Panc1 (cell line): ENCODE data around the gene JADE1. TPM values are rescaled to one million over a fixed set of nuclear protein-coding genes. Genes with fewer than 3 reads are reported as not detected.

Experiments used
- ATAC-seq: fragments of 200-7000 bp; cut with Tn5 transposase; 2 replicates; pipeline ENCODE4 v1.9.1; 2020; ENCODE audit warnings: mild to moderate bottlenecking, moderate library complexity
- BruUV-seq: library from RNA; stranded (reverse); fragments of 400-500 nt; replicated peaks from 2 replicates; lab custom pipeline; 2021; lab: Mats Ljungman, UMichigan
- CTCF ChIA-PET: fragments of 300-600 bp; sonication (Branson Sonifier 250); formaldehyde crosslinking; loops from one replicate; lab custom pipeline; 2022; ENCODE audit warnings: antibody characterized with exemption; lab: Charles Lee
- POLR2A ChIA-PET: fragments of 300-600 bp; sonication (Branson Sonifier 250); formaldehyde crosslinking; loops from one replicate; lab custom pipeline; 2022; ENCODE audit warnings: antibody characterized with exemption; lab: Charles Lee
- DNase-seq: peaks from one replicate; pipeline ENCODE4 v3.0.0-alpha.2; 2010; ENCODE audit warnings: low read depth, low spot score
- H3K27ac ChIP-seq: 2 replicates; pipeline ENCODE4 v1.5.1; 2011; ENCODE audit warnings: mild to moderate bottlenecking, low read length, inconsistent platforms
- H3K27me3 ChIP-seq: fragments of 200-500 bp; sonication (Bioruptor generic); 2 replicates; pipeline ENCODE4 v1.6.0; 2014; ENCODE audit warnings: low read length, inconsistent platforms; ENCODE audit not compliant: control insufficient read depth, insufficient read depth
- H3K36me3 ChIP-seq: fragments of 200-500 bp; sonication (Bioruptor generic); 2 replicates; pipeline ENCODE4 v1.5.1; 2014; ENCODE audit warnings: inconsistent platforms, mild to moderate bottlenecking, low read length, moderate library complexity; ENCODE audit not compliant: control insufficient read depth, insufficient read depth
- H3K4me1 ChIP-seq: 2 replicates; pipeline ENCODE4 v1.5.1; 2011; ENCODE audit warnings: inconsistent platforms, mild to moderate bottlenecking, low read length, moderate library complexity; ENCODE audit not compliant: control insufficient read depth, insufficient read depth
- H3K4me3 ChIP-seq, 2 experiments: 2 replicates each; pipeline ENCODE4 v1.5.1; 2011 to 2012; ENCODE audit warnings: low read depth in 2 of 2, low read length in 2 of 2, mild to moderate bottlenecking in 2 of 2, inconsistent platforms in 1 of 2, moderate library complexity in 1 of 2
- H3K9me3 ChIP-seq: fragments of 200-500 bp; sonication (Bioruptor generic); 2 replicates; pipeline ENCODE4 v1.5.1; 2014; ENCODE audit warnings: low read depth, mild to moderate bottlenecking, inconsistent platforms, low read length, moderate library complexity; ENCODE audit not compliant: control insufficient read depth, insufficient read depth
- POLR2AphosphoS5 ChIP-seq: IDR thresholded peaks from 2 replicates; pipeline ENCODE4 v1.6.1; 2012; ENCODE audit warnings: mild to moderate bottlenecking, low read depth, low read length, moderate library complexity
- REST ChIP-seq, 2 experiments: IDR thresholded peaks; 2 replicates each; pipeline ENCODE4 v1.6.1; 2011 to 2012; ENCODE audit warnings: low read depth in 2 of 2, control low read depth in 1 of 2, low read length in 1 of 2, mild to moderate bottlenecking in 1 of 2, moderate library complexity in 1 of 2; ENCODE audit not compliant: insufficient read depth in 1 of 2
- SIN3A ChIP-seq: IDR thresholded peaks from 2 replicates; pipeline ENCODE4 v1.6.1; 2012; ENCODE audit warnings: low read depth, mild to moderate bottlenecking, low read length, moderate library complexity, borderline replicate concordance; ENCODE audit not compliant: insufficient read depth
- TCF7L2 ChIP-seq: IDR thresholded peaks from 2 replicates; pipeline ENCODE4 v1.6.1; 2011; ENCODE audit warnings: mild to moderate bottlenecking, low read depth, low read length, inconsistent platforms
- in situ Hi-C: cut with HindIII; loops from 2 replicates; pipeline ENCODE4 v1.10.0; 2016; ENCODE audit warnings: low sequenced_read_pairs, low pct_unique_long_range_greater_than_20kb
- intact Hi-C: fragments of 100-400 bp; cut with micrococcal nuclease; formaldehyde crosslinking; loops from one replicate; pipeline ENCODE4 v1.10.0; 2022; ENCODE audit not compliant: unreplicated experiment
- total RNA-seq: library from RNA; stranded (reverse); gene quantifications from one replicate; pipeline ENCODE4 v1.2.1, GENCODE V29; 2021; ENCODE audit not compliant: unreplicated experiment
- TF ChIP-seq, protein P1 (sequence below): fragments of 450-650 bp; IDR thresholded peaks from 2 replicates; pipeline ENCODE4 v1.5.1; 2017; ENCODE audit warnings: mild to moderate bottlenecking

Gene JADE1
- total RNA-seq, 1 experiment from 2014 or later: 23.4 TPM

- no peak for TF ChIP-seq REST (IDR thresholded peaks at IDR 0.05; ENCODE audit: insufficient read depth in 1 of 2, low read depth in 2 of 2, low read length in 1 of 2)
- H3K4me1 ChIP-seq: no peaks in the 10 kb centered on the region
- POLR2A ChIA-PET: no interaction called here
- H3K36me3 ChIP-seq: no peaks in the 10 kb centered on the region; the same call in 1 of the 2 replicates
- H3K4me3 ChIP-seq: no peak overlapping the region
- ATAC-seq: no peak
- no peaks in the 10 kb centered on the region for H3K27me3 ChIP-seq
- intact Hi-C loops: no loop called here
- BruUV-seq: no TSS peak
- H3K27ac ChIP-seq: no peak overlapping the region
- CTCF ChIA-PET: no interaction called here
- in situ Hi-C loops: no loop called here
- DNase-seq: no peak
- no peaks in the 10 kb centered on the region for H3K9me3 ChIP-seq
Observed at GRCh38 chr4:128877934-128878333, 68.4 kb downstream of the JADE1 start.

DNA sequence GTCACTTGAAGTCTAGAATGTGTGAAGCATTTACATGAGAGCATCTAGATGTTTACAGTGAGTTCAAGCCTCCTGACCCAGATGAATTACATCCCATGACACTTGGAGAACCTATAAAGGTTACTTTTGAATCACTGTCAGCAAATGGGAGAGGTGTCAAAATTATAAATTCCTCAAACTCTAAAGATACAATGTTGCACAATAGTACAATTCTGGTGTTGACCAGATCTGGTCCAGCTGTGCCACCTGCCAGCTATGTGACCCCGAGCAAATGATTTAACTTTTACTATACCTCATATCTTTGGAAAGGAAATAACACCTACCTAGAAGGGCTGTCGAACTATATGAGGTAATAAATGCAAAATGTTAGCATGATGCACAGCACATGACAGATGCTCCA, 69.8 kb downstream of the JADE1 start:
- no peaks in the 10 kb centered on the region; the same call in 1 of the 2 replicates for H3K36me3 ChIP-seq
- in situ Hi-C loops (no loop called here), intact Hi-C loops (no loop called here)
- no peak for TF ChIP-seq REST (IDR thresholded peaks at IDR 0.05; ENCODE audit: insufficient read depth in 1 of 2, low read depth in 2 of 2, low read length in 1 of 2)
- TF ChIP-seq SIN3A: no peak
- no peak for TF ChIP-seq TCF7L2
- TF ChIP-seq, protein P1, sequence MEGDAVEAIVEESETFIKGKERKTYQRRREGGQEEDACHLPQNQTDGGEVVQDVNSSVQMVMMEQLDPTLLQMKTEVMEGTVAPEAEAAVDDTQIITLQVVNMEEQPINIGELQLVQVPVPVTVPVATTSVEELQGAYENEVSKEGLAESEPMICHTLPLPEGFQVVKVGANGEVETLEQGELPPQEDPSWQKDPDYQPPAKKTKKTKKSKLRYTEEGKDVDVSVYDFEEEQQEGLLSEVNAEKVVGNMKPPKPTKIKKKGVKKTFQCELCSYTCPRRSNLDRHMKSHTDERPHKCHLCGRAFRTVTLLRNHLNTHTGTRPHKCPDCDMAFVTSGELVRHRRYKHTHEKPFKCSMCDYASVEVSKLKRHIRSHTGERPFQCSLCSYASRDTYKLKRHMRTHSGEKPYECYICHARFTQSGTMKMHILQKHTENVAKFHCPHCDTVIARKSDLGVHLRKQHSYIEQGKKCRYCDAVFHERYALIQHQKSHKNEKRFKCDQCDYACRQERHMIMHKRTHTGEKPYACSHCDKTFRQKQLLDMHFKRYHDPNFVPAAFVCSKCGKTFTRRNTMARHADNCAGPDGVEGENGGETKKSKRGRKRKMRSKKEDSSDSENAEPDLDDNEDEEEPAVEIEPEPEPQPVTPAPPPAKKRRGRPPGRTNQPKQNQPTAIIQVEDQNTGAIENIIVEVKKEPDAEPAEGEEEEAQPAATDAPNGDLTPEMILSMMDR: no peak
- no peak for TF ChIP-seq POLR2AphosphoS5
- H3K4me3 ChIP-seq: no peak overlapping the region
- ATAC-seq: no peak
- BruUV-seq: no TSS peak
- no peak for DNase-seq
- H3K4me1 ChIP-seq: no peaks in the 10 kb centered on the region
- no peaks in the 10 kb centered on the region for H3K27me3 ChIP-seq
- POLR2A ChIA-PET: no interaction called here
- CTCF ChIA-PET: no interaction called here
- H3K9me3 ChIP-seq: no peaks in the 10 kb centered on the region
- H3K27ac ChIP-seq: no peak overlapping the region
